HG03025 (cell line): ENCODE data around the gene SALL2.
"Not testable (repeated sequence)": the region's sequence is repeated elsewhere in the genome, so short reads cannot be mapped to it uniquely, and the experiment has no call there.

ENCODE experiments used
- ATAC-seq: cut with Tn5 transposase; IDR thresholded peaks from one replicate; pipeline ENCODE4 v1.9.1; 2021; ENCODE audit warnings: mild to moderate bottlenecking, moderate library complexity; ENCODE audit not compliant: unreplicated experiment, low FRiP score

The SALL2 gene

DNA sequence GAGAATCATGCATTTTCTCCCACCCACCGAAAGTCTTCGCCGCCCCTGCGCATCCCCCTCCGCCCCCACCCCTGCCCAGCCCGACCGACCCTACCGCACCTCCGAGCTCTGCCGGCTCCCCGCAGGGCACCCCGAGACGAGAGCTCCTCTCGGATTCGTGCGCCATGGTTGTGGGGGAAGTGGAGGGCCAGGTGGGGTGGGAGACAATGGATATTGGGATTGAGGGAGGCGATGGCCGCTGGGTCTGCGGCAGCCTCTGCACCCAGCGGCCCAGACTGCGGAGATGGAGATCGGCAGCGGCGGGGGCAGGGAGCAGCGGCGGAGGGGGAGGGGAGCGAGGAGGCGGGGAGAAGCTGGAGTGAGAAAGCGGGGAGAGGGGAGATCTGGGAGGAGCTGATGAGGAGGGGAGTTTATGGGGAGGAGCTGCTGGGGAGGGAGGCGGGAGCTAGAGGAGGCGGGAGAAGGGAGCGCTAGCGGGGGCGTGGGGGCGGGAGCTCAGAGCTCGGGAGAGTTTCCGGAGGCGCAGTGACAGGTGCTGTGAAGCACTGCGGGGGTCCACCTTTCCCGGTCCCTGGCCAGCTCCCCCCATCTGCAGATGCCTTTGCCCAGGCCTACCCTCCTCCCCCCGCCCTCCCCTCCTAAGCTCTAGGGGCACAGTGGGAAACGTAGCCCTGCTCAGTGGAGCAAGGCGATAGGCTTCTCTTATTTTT is at the start of gene SALL2:
Gene SALL2 (minus strand): TSS at position 385 of the 710 bp plus-strand sequence. CDS start 219 bp downstream, at position 166.
- no peak for ATAC-seq

DNA sequence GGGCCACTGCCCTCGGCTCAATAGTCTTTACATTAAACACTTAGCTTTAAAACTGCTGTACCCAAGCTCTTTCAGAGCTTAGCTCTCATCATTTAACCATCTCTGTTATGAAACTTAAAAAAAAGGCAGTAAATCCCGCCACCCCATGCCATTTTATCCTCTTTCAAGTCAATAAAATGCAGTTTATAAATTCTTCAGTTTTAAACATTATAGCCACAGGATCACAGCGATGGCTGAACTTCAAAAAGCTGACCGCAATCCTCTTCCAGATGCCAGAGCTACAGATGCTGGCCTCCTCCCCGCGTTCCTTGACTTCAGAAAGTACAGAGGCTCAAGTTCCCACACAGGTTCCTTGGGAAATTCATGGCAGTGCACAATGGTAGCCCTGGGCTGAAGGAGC is 49.5 kb upstream of the SALL2 start:
- ATAC-seq = no peak

- ATAC-seq = no peak
Measured at GRCh38 chr14:21572604-21573003, 46.5 kb upstream of the SALL2 start.

- no peak for ATAC-seq
Measured at GRCh38 chr14:21558703-21559170, 32.6 kb upstream of the SALL2 start.

- ATAC-seq = no peak
Measured at GRCh38 chr14:21557084-21557901, 31.1 kb upstream of the SALL2 start.

DNA sequence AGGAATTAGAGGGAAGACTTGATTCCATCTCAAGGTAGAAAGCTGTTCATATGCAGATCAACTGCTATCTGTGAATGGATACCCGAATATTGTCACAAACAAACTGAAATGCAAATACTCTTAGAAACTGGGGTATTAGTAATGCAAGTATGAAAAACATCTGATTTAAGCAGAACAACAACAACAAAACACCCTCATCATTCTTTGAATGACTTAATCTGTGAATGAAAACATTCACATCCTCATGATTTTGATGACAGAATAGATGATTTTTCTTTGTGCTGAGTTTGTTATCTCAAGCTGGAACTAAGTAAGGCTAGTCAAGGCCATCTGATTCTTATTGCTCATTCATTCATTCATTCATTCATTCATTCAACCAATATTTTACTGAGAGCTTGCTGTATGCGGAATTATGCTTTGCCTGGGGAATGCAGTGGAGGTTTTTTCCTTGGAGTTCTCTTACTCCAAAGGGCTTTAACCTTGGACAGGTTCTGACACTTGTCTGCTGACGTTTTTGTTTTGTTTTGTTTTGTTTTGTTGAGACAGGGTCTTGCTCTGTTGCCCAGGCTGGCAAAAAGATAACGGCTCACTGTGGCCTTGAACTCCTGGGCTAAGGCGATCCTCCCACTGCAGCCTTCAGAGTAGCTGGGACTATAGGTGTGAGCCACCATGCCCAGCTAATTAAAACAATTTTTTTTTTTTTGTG is 30.4 kb upstream of the SALL2 start:
- no peak for ATAC-seq

GRCh38 chr14:21553266-21553665 is 27.1 kb upstream of the SALL2 start:
- ATAC-seq = no peak

DNA sequence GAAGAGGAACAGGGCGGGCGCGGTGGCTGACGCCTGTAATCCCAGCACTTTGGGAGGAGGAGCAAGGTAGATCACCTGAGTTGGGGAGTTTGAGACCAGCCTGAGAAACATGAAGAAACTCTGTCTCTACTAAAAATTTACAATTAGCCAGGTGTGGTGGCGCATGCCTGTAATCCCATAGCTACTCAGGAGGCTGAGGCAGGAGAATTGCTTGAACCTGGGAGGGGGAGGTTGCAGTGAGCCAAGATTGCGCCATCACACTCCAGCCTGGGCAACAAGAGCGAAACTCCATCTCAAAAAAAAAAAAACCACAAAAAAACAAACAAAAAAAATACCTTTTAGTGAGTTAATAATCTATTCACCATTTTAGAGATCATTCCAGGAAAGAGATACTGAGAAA is 18.4 kb upstream of the SALL2 start:
- ATAC-seq = not testable (repeated sequence)

DNA sequence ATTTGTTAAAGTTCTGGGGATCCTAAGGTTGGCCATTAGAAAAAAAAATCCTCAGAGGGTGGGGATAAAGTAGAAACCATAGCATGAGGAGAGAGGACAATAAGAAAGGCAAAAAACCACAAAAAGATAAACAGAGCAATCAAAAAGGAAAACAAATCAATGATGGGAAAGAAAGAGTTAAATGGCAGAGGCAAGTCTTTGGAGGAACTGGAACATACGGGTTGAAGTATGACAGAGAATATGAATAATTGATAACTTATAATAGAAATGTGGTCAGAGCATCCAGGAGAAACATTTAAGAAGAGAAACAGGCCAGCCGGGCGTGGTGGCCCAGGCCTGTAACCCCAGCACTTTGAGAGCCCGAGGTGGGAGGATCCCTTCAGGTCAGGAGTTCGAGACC is 17.8 kb upstream of the SALL2 start:
- ATAC-seq = no peak

DNA sequence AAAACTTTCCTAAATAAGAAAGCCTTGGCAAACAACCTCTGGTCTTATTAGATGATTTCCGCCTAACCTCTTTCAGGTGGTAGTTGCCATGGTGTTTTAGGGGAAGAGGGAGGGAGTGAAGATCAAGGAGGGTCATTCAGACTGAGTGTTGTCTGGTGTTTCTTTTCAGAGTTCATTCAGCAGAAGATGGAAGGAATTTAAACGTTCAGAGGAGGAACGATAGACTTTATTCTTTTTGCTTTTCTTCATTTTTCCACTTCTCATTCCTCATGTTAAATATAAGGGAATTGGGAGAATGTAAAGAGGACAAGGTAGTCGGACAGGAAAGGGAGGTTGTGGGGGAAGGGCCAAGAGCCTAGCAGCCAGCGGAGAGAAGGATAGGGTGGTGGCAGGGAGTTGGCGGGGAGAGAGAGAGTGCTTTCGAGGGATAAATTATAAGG is 17.4 kb upstream of the SALL2 start:
- no peak for ATAC-seq

DNA sequence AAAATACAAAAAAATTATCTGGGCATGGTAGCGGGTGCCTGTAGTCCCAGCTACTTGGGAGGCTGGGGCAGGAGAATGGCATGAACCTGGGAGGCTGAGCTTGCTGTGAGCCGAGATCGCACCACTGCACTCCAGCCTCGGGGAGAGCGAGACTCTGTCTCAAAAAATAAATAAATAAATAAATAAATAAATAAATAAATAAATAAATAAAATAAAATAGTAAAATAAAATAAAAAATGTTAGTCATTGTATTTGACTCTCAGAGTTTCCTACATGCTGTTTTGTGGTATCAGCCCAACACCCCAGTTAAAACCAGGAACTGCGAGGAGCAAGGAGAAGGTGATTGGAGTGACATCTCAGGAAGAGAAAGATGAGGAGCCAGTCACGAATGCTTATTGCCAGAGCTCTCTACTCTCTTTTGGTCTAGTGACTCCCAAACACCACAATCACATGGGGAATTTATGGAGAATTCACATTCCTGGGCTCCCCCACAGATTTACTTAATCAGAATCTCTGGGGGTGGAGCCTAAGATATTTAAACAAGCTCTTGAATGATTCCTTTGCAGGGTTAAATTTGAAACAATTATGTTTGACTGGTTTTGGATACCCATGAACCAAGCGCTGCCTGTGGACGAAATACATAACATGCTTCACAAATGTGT is 15.4 kb upstream of the SALL2 start:
- ATAC-seq = no peak

DNA sequence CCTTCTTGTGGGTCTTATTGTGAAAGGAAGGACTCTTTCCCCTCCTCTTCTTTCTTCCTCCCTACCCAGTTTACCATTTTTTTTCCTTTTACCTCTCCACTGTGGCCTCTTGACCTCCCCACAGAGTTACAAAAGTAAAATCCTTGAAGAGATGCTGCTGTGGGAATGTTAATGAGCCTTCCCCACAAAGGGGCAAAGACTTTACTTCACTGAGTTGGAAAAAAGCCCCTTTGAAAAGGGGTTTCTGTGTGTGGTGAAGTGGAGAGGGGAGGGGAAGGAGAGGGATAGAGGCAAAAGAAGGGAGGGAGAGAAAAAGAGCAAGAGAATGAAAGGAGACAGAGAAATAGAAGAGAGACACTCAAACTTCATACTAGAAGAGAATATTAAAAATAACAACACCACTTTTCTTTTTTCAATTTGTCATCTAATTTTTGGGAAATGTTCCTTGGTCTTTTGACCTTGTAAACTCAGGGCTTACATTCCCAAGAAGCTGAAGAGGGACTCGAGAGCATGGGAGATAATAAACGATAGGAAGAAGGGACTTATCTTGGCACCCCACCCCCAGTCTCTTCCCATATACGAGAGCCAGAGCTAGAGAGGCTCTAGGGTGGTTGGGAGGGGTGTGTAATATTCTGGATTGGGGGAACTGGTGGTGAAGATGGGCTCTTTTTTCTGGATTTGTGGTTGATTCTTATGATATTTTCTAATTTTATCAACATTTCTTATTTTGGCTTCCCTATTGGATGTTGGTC is 13.2 kb upstream of the SALL2 start:
- ATAC-seq = no peak

DNA sequence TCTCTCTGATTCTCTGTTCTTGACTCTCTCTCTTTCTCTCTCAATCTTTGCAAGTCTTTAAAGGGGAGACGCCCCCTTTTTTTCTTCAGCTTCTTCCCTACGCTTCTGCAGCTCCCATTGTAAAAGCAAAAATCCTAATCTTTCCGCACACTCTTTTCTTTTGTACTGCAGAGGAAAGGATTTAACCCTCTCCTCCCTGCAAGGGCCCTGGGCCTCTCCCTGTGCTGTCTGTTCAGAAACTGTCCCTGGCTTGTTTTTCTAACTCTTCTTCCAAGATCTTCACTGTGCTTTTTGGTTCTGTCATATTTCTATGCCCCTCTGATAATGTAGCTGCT is 10.9 kb upstream of the SALL2 start:
- no peak for ATAC-seq

- ATAC-seq = no peak
Measured at GRCh38 chr14:21536418-21537089, 10.4 kb upstream of the SALL2 start.

GRCh38 chr14:21535545-21536417 is 9.6 kb upstream of the SALL2 start:
- no peak for ATAC-seq

GRCh38 chr14:21534576-21534975 is 8.4 kb upstream of the SALL2 start:
- no peak for ATAC-seq

- ATAC-seq = no peak
Measured at GRCh38 chr14:21533294-21533693, 7.1 kb upstream of the SALL2 start.

GRCh38 chr14:21529515-21529914 is 3.4 kb upstream of the SALL2 start:
- no peak for ATAC-seq
